ENCODE measurements around the gene OAS2.

DNA sequence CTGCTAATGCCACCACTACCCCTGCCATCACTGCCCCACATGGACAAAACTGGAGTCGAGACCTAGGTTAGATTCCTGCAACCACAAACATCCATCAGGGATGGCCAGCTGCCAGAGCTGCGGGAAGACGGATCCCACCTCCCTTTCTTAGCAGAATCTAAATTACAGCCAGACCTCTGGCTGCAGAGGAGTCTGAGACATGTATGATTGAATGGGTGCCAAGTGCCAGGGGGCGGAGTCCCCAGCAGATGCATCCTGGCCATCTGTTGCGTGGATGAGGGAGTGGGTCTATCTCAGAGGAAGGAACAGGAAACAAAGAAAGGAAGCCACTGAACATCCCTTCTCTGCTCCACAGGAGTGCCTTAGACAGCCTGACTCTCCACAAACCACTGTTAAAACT, 7.1 kb upstream of the OAS2 start:
- TF ChIP-seq CTCF (IDR thresholded peaks at IDR 0.05) = no peak
- TF ChIP-seq EP300 (IDR thresholded peaks at IDR 0.05) = no peak
- TF ChIP-seq POLR2A (IDR thresholded peaks at IDR 0.05) = no peak
- TF ChIP-seq POLR2AphosphoS5 (IDR thresholded peaks at IDR 0.05) = no peak

Data from suprapubic skin (tissue), 4 donors.